Kidney epithelial cell (primary cell): ENCODE data around the gene SOST. TPM values are rescaled to one million over a fixed set of nuclear protein-coding genes. Genes with fewer than 3 reads are reported as not detected.

ENCODE experiments used
- DNase-seq: peaks from one replicate; pipeline ENCODE4 v3.0.0-alpha.2; 2010; ENCODE audit warnings: low read depth
- H3K27me3 ChIP-seq: 2 replicates; pipeline ENCODE4 v1.6.0; 2011; ENCODE audit warnings: low read length; ENCODE audit not compliant: control insufficient read depth, insufficient read depth
- H3K36me3 ChIP-seq: 2 replicates; pipeline ENCODE4 v1.5.1; 2011; ENCODE audit warnings: low read length; ENCODE audit not compliant: control insufficient read depth, insufficient read depth
- H3K4me3 ChIP-seq: 2 replicates; pipeline ENCODE4 v1.5.1; 2011; ENCODE audit warnings: low read depth, mild to moderate bottlenecking, control low read depth, low read length
- total RNA-seq: library from RNA; depleted of rRNA; stranded (reverse); fragments of >200 nt; gene quantifications from 2 replicates; pipeline ENCODE4 v1.2.3, GENCODE V29; 2015
- TF ChIP-seq, protein P1 (sequence below): IDR thresholded peaks from 2 replicates; pipeline ENCODE4 v1.5.1; 2011; ENCODE audit warnings: mild to moderate bottlenecking, moderate library complexity, low read length, control low read depth, inconsistent platforms; ENCODE audit not compliant: insufficient read depth, poor library complexity, severe bottlenecking

SOST gene
- total RNA-seq, 1 donor from 2014 or later, result not detected

- TF ChIP-seq, protein P1, sequence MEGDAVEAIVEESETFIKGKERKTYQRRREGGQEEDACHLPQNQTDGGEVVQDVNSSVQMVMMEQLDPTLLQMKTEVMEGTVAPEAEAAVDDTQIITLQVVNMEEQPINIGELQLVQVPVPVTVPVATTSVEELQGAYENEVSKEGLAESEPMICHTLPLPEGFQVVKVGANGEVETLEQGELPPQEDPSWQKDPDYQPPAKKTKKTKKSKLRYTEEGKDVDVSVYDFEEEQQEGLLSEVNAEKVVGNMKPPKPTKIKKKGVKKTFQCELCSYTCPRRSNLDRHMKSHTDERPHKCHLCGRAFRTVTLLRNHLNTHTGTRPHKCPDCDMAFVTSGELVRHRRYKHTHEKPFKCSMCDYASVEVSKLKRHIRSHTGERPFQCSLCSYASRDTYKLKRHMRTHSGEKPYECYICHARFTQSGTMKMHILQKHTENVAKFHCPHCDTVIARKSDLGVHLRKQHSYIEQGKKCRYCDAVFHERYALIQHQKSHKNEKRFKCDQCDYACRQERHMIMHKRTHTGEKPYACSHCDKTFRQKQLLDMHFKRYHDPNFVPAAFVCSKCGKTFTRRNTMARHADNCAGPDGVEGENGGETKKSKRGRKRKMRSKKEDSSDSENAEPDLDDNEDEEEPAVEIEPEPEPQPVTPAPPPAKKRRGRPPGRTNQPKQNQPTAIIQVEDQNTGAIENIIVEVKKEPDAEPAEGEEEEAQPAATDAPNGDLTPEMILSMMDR, result no peak
- Histone ChIP-seq H3K27me3 (peaks cover 2% of the 10 kb centered on the region), H3K36me3 (no peaks in the 10 kb centered on the region), H3K4me3 (no peak overlapping the region)
- DNase-seq, result no peak
Observed at GRCh38 chr17:43745541-43745940, 13.1 kb downstream of the SOST start.

- Histone ChIP-seq H3K4me3 (no peak overlapping the region), H3K27me3 (peaks cover 2% of the 10 kb centered on the region), H3K36me3 (no peaks in the 10 kb centered on the region)
- TF ChIP-seq, protein P1, result no peak
- DNase-seq, result no peak
Observed at GRCh38 chr17:43741636-43742035, 17.0 kb downstream of the SOST start.

- TF ChIP-seq, protein P1, result no peak
- Histone ChIP-seq H3K27me3 (peaks cover 2% of the 10 kb centered on the region), H3K36me3 (no peaks in the 10 kb centered on the region), H3K4me3 (no peak overlapping the region)
- DNase-seq, result no peak
Observed at GRCh38 chr17:43740541-43740940, 18.1 kb downstream of the SOST start.

DNA sequence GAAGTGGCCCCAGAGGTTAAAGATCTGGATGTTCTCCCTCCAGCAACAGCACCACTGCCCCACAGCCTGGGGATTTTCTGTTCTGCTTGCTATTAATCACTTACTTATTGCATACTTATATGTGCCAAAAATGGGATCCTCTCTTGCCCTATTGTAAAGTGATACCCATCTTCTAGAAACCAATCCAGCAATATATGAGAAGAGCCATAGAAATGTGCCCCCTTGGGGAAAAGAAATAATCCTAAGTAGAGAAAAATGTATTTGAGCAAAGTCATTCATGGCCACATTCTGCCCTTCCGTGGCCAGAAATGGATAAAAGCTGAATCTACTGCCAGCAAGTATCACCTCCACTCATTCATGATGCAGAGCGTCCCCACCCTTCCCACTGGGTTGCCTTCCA, 20.9 kb downstream of the SOST start:
- DNase-seq, result no peak

GRCh38 chr17:43736389-43736788, 22.2 kb downstream of the SOST start:
- no peaks in the 10 kb centered on the region for H3K36me3 ChIP-seq
- no peak overlapping the region for H3K4me3 ChIP-seq
- TF ChIP-seq, protein P1, result no peak
- no peak for DNase-seq
- no peaks in the 10 kb centered on the region for H3K27me3 ChIP-seq

More for the DNA sequence above, 20.9 kb downstream of the SOST start:
- TF ChIP-seq, protein P1, result no peak
- Histone ChIP-seq H3K36me3 (no peaks in the 10 kb centered on the region), H3K27me3 (no peaks in the 10 kb centered on the region), H3K4me3 (no peak overlapping the region)

GRCh38 chr17:43734376-43734775, 24.2 kb downstream of the SOST start:
- no peaks in the 10 kb centered on the region for H3K36me3 ChIP-seq
- no peak overlapping the region for H3K4me3 ChIP-seq
- H3K27me3 ChIP-seq, result no peaks in the 10 kb centered on the region
- no peak for DNase-seq
- TF ChIP-seq, protein P1, result no peak
